Femur (tissue), 1 donor: ENCODE data around the gene CCDC90B.

Experiments used
- DNase-seq: peaks from one replicate; pipeline ENCODE4 v3.0.0-alpha.2; 2017

The CCDC90B gene

DNA sequence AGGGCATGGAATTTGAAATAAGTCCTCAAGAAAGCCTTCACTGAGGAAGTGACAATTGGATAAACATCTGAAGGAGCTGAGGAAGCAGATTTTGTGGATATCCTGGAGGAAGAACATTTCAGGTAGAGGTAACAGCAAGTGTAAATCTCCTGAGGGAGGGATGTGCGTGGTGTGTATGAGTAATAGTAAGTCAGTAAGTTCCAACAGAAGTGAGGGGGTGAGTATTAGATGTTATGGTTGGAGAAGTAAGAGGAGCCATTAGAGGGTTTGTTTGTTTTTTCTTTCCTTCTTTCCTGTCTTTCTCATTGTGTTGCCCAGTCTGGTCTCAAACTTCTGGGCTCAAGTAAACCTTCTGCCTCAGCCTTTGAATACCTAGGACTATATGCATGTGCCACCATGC is 63.7 kb downstream of the CCDC90B start:
- DNase-seq: no peak

DNA sequence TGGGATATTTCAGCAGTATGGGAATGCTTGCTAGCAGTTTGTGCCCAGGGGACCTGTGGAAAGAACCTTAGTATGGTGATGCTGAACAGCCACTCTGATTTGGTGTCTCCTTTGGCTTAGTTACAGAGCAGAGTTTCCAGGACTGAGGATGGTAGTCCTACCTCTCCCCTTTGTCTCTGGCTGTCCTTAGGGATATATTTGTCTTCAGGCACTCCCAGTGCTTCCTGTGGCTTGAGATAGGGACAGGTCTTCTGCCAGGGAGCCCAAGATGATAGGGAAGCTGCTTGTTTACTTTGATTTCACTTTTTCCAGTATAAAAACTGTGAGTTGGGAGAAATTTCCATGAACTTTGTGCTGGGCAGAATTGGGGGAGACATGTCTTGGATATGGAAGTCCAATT is 64.5 kb downstream of the CCDC90B start:
- DNase-seq: no peak

GRCh38 chr11:83220260-83220659 is 65.9 kb downstream of the CCDC90B start:
- no peak for DNase-seq

DNA sequence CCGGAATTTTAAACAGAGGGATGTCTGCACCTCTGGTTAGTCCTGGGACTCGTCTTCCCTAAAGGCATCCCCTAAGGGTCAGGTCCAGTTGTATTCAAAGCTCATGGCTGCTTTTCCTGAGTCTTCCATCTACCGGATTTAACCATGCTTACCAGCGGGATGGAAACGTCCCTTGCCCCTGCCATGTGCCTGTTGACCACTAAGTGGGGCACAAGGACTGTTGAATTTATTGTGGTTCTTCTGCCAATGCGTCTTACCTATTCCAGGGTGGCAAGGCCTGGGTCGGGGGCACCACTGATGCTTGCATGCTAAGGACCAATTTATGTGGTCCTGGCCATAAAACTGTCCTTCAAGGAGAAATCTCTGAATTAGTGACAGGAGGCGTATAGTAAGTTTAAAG is 67.1 kb downstream of the CCDC90B start:
- DNase-seq: no peak
